DMS153 treated with DMSO at 0.1 percent for 48 hours (cell line): ENCODE measurements around the gene CNNM1.

ENCODE experiments used
- DNase-seq: peaks from one replicate; lab custom pipeline; 2025; ENCODE audit not compliant: unreplicated experiment; lab: John Stamatoyannopoulos, UW

The CNNM1 gene

GRCh38 chr10:99372546-99373271 lies 43.6 kb downstream of the CNNM1 start:
- DNase-seq: no peak

DNA sequence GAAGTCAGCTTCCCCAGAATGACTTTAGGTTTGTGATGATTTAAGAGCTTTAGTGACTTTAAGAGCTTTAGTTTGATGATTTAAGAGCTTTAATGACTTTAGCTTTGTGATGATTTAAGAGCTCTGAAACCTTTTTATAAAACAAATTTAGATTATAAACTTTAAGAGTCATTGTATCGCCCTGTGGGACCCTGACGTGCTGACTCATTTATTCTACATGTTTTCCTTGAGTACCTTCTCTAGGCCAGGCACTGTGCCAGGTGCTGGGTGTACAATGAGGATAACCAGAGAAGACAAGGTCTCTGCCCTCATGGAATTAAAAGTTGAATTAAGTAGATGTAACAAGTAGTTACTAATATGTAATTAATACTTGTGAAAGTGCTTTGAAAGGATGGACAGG lies 45.4 kb downstream of the CNNM1 start:
- DNase-seq: no peak

GRCh38 chr10:99374972-99375371 lies 45.8 kb downstream of the CNNM1 start:
- DNase-seq: no peak

DNA sequence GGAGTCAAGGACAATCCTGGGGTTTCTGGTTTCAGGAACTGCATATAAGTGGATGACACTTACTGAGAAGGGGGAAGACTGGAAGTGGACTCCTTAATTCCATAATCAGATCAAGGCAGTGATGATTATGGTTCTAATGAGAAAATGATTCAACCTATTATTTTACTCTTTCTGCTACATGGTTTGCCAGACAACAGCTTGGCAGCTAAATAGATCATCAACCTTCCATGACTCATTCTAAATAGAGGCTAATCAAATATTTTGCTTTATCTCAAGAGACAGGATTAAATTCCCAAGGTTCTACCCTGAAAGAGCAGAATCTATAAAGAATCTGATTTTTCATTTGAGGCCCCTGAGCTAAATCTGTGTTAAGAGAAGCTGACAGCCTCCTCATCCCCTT lies 46.3 kb downstream of the CNNM1 start:
- DNase-seq: no peak

DNA sequence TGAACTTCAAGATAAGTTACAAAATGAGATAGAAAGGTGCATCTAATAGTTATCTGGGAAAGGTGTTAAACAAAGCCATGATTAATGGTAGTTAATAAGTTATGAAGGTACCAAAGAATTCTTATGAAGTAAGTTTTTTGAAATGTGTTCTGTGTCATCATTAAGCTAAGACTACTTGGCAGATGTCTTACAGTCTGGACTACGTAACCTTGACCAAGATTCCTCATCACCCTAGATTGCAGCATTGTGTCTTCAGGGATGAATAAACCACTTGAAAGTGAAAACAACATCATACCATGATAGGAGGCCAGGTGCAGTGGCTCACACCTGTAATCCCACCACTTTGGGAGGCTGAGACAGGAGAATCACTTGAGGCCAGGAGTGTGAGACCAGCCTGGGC lies 53.0 kb downstream of the CNNM1 start:
- no peak for DNase-seq

DNA sequence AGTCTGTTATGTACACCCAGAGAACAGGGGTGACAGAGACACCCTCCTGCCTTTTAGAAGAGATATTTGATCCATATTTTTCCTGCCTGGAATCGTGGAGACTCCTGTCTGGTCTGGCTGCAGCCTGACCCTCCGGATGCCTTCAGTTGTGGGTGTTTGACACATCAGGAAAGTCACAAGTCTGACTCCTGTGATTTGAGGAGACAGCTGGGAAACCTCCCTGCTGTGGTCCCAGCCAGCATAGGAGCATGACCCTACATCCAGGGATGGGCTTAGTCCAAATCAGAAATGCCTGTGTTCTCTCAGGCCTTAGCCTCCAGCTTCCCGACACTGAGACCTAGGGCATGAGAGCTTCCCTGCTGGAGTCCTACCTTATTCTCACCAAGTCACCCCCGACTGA lies 57.9 kb downstream of the CNNM1 start:
- DNase-seq: no peak

DNA sequence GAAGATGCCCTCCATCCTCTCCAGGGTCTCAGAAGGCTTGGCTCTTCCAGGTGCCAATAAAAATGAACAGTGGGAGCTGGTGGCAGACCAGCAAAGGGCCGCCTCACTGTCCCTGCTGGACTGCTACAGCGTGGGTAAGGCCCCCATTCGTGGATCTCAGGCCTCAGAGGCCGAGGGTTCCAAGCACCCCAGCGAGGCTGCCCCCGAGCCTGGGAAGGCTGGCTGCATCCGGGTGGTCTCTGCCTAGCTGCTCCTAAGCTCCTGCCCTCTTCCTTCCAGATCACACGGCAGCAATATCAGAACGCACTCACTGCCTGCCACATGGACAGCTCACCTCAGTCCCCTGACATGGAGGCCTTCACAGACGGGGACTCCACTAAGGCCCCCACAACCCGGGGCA lies 58.4 kb downstream of the CNNM1 start:
- DNase-seq: no peak

DNA sequence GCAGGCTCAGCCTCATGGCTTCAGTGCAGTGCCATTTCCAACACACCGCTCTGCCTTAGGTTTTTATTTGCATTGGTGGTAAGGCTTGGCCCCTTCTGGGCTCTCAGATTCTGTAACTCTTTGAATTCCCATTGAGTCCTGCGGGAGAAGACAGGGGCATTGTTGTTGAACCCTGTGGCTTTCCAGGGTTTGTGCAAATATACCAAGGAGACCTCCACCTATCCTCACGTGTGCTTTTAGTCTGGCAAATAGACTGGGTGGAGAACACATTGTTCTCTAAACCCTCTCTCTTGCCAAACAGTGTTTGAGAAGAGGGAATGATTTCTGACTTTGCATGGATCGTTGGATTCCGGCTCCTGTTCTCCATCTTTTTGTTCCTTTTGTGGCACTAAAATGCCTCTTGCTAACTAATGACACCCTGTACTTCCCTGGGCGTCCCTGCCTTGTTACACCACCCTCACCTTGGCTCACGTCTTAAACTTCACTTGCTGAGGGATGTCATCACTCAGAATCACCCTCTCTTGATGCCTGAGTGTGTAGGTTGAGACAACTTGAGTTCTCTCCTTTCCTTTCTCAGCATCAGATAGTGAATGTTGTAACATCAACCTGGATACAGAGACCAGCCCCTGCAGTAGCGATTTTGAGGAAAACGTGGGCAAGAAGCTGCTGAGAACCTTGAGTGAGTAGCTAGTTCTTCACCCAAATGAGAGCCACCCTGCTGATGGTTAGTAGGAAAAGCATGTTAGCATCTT lies 60.7 kb downstream of the CNNM1 start:
- no peak for DNase-seq

- DNase-seq: no peak
Measured at GRCh38 chr10:99391346-99391745, 62.2 kb downstream of the CNNM1 start.

- no peak for DNase-seq
Measured at GRCh38 chr10:99393036-99393435, 63.9 kb downstream of the CNNM1 start.

- no peak for DNase-seq
Measured at GRCh38 chr10:99393683-99394082, 64.5 kb downstream of the CNNM1 start.

GRCh38 chr10:99394256-99394655 lies 65.1 kb downstream of the CNNM1 start:
- DNase-seq: peak; percentile 34

DNA sequence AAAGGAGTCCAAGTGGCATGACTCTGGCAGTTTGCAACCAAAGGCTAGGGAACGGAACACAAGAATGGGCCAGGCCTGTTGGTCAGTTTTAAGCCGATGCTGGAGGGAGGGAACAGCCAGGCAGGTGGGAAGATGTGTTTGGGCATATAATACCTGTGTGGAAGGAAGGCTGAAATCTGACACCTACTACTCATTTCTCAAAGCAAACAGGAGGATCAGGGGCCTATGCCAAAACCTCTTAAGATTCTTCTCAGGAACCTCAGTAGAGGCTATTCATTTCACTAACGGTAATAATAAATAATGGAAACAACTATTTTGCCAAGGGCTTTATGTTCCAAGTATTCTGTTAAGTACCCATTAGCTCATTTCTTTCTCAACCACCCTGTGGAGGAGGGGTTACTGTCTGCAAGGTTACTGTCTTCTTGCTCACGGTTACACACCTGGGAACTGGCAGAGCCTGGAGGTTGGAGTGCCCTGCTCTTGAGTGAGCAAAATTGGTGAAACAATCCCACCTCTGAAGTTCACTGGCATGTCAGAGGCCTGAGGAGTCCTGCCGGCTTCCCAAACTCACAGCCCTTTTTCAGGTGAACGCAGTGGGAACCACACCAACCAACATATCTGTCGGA lies 65.7 kb downstream of the CNNM1 start:
- peak; percentile 23 for DNase-seq

DNA sequence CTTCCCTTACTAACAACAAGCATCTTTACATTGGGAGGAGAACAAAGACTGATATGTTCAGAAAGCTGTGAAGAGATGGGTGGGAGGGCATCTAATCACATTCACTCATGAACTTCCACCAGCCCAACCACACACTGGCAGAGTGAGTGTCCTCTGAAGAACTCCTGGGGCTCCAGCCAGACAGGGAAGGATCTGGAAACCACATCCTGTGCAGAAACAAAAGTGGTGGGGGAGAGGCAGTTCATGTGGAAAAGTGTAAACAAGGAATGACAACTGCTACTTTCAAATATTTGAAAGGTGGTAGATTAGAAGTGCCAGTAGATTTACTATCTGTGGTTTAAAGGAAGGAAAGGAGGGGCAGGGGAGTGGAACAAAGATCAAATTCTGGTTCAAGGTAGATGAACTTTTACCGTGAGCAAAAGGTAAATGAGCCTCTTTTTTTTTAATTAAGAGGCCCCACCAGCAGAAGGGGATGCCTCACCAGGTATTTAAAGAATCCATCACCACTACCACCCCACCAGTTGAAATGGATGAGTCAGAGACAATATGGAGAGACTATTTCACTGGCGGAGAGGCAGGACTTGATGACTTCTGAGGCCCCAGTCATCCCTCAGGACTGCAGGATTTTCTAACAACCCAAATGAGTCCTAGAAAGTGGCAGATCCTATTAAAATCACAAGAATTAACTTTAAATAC lies 66.7 kb downstream of the CNNM1 start:
- peak; percentile 77 for DNase-seq

DNA sequence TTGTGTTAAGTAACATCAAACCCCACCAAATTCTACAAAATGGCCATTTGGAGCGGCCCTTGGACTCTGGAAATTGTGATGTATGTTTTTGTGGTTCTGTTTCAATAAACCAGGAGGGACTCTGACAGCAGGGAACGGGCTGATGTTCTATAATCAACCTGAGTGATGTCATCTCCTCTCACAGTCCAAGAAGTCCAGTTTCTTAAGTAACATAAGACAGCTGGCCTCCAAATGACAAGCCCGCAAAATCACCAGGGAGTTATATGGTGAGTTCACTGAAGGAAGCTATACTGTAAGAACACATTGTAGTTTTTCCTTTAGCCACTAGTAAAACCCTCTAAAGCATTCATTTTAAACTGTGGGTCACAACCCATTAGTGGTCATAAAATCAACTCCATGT lies 67.3 kb downstream of the CNNM1 start:
- no peak for DNase-seq

- DNase-seq: no peak
Measured at GRCh38 chr10:99399664-99400063, 70.5 kb downstream of the CNNM1 start.

DNA sequence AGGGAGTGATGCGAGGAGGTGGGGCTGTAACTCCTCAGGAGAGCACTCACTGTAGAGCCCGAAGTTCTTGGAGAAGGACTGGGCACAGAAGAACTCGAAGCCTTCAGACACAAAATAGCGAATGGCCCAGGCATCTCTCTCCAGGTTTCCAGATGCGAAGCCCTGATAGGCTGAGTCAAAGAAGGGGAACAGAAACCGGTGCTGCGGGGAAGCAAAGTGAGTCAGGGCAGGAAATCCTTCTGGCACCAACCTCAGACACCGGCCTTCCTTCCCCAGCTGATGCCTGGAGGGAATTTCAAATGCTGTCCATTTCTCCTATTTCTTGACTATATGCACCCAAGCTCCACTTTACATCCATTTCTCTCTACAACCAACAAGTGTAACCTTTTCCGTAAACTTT lies 74.5 kb downstream of the CNNM1 start:
- DNase-seq: no peak

DNA sequence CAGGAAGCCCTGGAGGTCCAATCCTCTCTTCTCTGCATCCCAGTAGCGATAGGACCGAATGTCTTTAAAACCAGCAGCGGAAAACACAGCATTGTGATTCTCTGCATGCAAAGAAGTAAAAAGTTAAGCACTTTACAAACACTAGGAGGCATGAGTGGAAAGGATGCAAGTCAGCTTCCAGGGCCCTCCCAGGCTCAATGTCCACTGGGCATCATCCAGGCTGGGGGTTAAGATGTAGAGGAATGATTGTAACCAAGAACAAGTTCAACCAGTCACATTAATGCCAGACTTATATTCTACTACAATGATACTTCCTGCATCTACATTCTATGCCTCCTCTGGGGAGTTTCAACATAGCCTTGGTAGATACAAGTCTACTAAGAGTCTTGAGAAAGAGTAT lies 77.0 kb downstream of the CNNM1 start:
- no peak for DNase-seq

- DNase-seq: no peak
Measured at GRCh38 chr10:99410146-99410545, 81.0 kb downstream of the CNNM1 start.

DNA sequence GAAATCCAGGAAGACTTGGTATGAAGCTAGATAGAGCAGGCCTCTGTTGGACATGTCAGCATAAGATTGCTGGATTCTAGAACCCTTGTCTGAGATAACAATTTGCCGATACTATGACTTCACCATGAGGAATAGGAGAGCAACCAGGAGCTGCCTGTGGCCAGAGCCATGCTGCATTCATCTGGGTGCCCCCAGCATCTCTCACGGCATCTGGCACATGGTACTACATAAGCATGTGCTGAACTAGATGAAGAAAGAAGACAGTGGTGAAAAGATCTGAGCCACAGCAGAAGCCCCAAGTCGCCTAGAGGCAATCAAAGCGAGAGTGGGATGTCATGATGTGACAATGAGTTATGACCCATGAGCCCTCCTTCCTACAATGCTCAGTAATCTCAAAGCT lies 81.7 kb downstream of the CNNM1 start:
- DNase-seq: no peak

GRCh38 chr10:99411546-99411945 lies 82.4 kb downstream of the CNNM1 start:
- no peak for DNase-seq

DNA sequence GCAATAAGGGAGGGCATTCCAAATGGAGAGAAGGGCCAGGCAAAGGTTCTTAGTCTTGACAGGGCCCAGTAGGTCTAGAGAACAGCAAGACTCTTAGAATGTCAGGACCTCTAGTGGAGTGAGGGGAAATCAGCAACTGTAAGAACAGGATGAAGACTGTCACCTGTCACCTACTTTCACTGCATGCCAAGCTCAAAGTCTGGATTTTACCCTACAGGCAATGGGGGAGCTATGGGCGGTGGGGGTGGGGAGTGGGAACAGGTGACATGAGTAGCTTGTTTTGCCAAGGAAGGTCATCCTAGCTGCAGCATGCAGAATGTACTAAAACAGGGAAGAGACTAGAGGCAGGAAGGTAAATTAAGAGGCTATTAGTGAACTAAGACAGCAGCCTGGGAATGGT lies 82.9 kb downstream of the CNNM1 start:
- DNase-seq: no peak
